ENCODE measurements around the gene FAM163A.

Gene FAM163A

GRCh38 chr1:179865377-179865776, 122.3 kb downstream of the FAM163A start:
- no peaks in the 10 kb centered on the region for H3K4me1 ChIP-seq (ENCODE audit: control insufficient read depth in 5 of 5, insufficient read depth in 5 of 5, low read length in 5 of 5)
- H3K27me3 ChIP-seq (ENCODE audit: control insufficient read depth in 5 of 5, insufficient read depth in 4 of 5, low read length in 5 of 5) = no peaks in the 10 kb centered on the region
- no peak overlapping the region for H3K4me3 ChIP-seq (ENCODE audit: low read depth in 1 of 5, low read length in 5 of 5)
- no peaks in the 10 kb centered on the region for H3K9me3 ChIP-seq (ENCODE audit: control insufficient read depth in 5 of 5, low read length in 5 of 5)
- H3K36me3 ChIP-seq (ENCODE audit: control insufficient read depth in 5 of 5, insufficient read depth in 5 of 5, low read length in 5 of 5) = peaks cover 24 to 57% (median 33%) of the 10 kb centered on the region in 5 donors
- no peak overlapping the region for H3K27ac ChIP-seq (ENCODE audit: low read depth, low read length)
- H3K9ac ChIP-seq (ENCODE audit: low read length in 5 of 5) = no peak overlapping the region
